Inflammatory macrophage treated with lipopolysaccharide for 4 hours (primary cell): Measurements from ENCODE around the gene PPDPF.
"Not testable (repeated sequence)": the region's sequence is repeated elsewhere in the genome, so short reads cannot be mapped to it uniquely, and the experiment has no call there.

Experiments used
- DNase-seq: peaks from one replicate; pipeline ENCODE4 v3.0.0-alpha.2; 2020

The PPDPF gene

GRCh38 chr20:63553251-63553932, 32.8 kb downstream of the PPDPF start:
- peak; percentile 84 for DNase-seq

- peak; percentile 48 for DNase-seq
Observed at GRCh38 chr20:63553933-63554290, 33.3 kb downstream of the PPDPF start, which contains the start of gene FNDC11. Gene FNDC11 (plus strand): TSS chr20:63554159. CDS start chr20:63555664, 1,505 bp downstream.

- DNase-seq, result no peak
Observed at GRCh38 chr20:63554361-63555278, 34.1 kb downstream of the PPDPF start.

- no peak for DNase-seq
Observed at GRCh38 chr20:63555661-63556381, 35.3 kb downstream of the PPDPF start.

- no peak for DNase-seq
Observed at GRCh38 chr20:63556873-63557478, 36.4 kb downstream of the PPDPF start.

- DNase-seq, result no peak
Observed at GRCh38 chr20:63557481-63557891, 36.9 kb downstream of the PPDPF start.

GRCh38 chr20:63558804-63559484, 38.4 kb downstream of the PPDPF start:
- no peak for DNase-seq

- not testable (repeated sequence) for DNase-seq
Observed at GRCh38 chr20:63559485-63560332, 39.1 kb downstream of the PPDPF start.

- DNase-seq, result no peak
Observed at GRCh38 chr20:63560333-63560805, 39.8 kb downstream of the PPDPF start.

- no peak for DNase-seq
Observed at GRCh38 chr20:63560856-63561609, 40.5 kb downstream of the PPDPF start.

- DNase-seq, result no peak
Observed at GRCh38 chr20:63561624-63562396, 41.2 kb downstream of the PPDPF start.

GRCh38 chr20:63562461-63563224, 42.1 kb downstream of the PPDPF start:
- no peak for DNase-seq

- no peak for DNase-seq
Observed at GRCh38 chr20:63563225-63563935, 42.8 kb downstream of the PPDPF start.

GRCh38 chr20:63564036-63564810, 43.7 kb downstream of the PPDPF start:
- no peak for DNase-seq

GRCh38 chr20:63565021-63565698, 44.6 kb downstream of the PPDPF start:
- no peak for DNase-seq

GRCh38 chr20:63565699-63566335, 45.3 kb downstream of the PPDPF start:
- no peak for DNase-seq
